Stimulated activated CD4-positive, alpha-beta T cell treated with anti-CD3 and anti-CD28 coated beads, TNF-alpha, amount 100 ng/mL, for 24 hours (primary cell): ENCODE results near the gene SLC23A2.
"Not testable (repeated sequence)": the region's sequence is repeated elsewhere in the genome, so short reads cannot be mapped to it uniquely, and the experiment has no call there.

Experiments used
- DNase-seq, 3 experiments: peaks; one replicate each; pipeline ENCODE4 v3.0.0-alpha.2; 2020; ENCODE audit warnings: low read depth in 3 of 3

The SLC23A2 gene

GRCh38 chr20:4876731-4877130 lies 124.6 kb downstream of the SLC23A2 start:
- DNase-seq: no peak

- DNase-seq: no peak
Measured at GRCh38 chr20:4876301-4876700, 125.0 kb downstream of the SLC23A2 start.

GRCh38 chr20:4875578-4876067 lies 125.7 kb downstream of the SLC23A2 start:
- DNase-seq: no peak

- DNase-seq: no peak
Measured at GRCh38 chr20:4873396-4873795, 127.9 kb downstream of the SLC23A2 start.

GRCh38 chr20:4871486-4871885 lies 129.8 kb downstream of the SLC23A2 start:
- DNase-seq: no peak

- no peak for DNase-seq
Measured at GRCh38 chr20:4870906-4871305, 130.4 kb downstream of the SLC23A2 start.

- DNase-seq: no peak
Measured at GRCh38 chr20:4869290-4870193, 131.8 kb downstream of the SLC23A2 start.

GRCh38 chr20:4867051-4867450 lies 134.3 kb downstream of the SLC23A2 start:
- no peak for DNase-seq

- no peak for DNase-seq
Measured at GRCh38 chr20:4866429-4866828, 134.9 kb downstream of the SLC23A2 start.

- no peak for DNase-seq
Measured at GRCh38 chr20:4864311-4864752, 137.0 kb downstream of the SLC23A2 start.

- DNase-seq: no peak
Measured at GRCh38 chr20:4862661-4863060, 138.6 kb downstream of the SLC23A2 start.

GRCh38 chr20:4861961-4862360 lies 139.3 kb downstream of the SLC23A2 start:
- DNase-seq: no peak

GRCh38 chr20:4858000-4858399 lies 143.3 kb downstream of the SLC23A2 start:
- DNase-seq: no peak

- DNase-seq: no peak
Measured at GRCh38 chr20:4856022-4856755, 145.1 kb downstream of the SLC23A2 start.

GRCh38 chr20:4855555-4855954 lies 145.8 kb downstream of the SLC23A2 start:
- no peak for DNase-seq

- DNase-seq: no peak
Measured at GRCh38 chr20:4855097-4855496, 146.2 kb downstream of the SLC23A2 start.

- DNase-seq: no peak
Measured at GRCh38 chr20:4854561-4854901, 146.8 kb downstream of the SLC23A2 start.

GRCh38 chr20:4853757-4854560 lies 147.4 kb downstream of the SLC23A2 start:
- DNase-seq: no peak

GRCh38 chr20:4853004-4853403 lies 148.3 kb downstream of the SLC23A2 start:
- DNase-seq: no peak

- DNase-seq: no peak
Measured at GRCh38 chr20:4850960-4851359, 150.3 kb downstream of the SLC23A2 start.

GRCh38 chr20:4848829-4849228 lies 152.5 kb downstream of the SLC23A2 start:
- DNase-seq: not testable (repeated sequence)

- DNase-seq: no peak
Measured at GRCh38 chr20:4848041-4848440, 153.3 kb downstream of the SLC23A2 start.
